ENCODE data around the gene H3-3A.

Gene H3-3A

DNA sequence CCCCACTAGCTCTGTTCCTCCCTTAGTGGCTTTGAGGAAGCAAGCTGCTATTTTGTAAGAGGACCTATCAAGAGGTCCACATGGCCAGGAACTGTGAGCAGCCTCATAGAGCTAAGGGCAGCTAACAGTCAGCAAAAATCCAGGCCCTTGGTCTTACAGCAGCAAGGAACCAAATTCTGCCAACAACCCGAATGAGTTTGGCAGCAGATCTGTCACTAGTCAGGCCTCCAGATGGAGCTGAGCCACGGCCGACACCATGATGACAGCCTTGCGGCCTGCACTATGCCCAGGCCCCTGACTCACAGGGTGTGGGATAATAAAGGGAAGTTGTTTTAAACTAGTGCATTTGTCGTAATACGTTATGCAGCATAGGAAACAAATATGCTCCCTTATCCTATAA is 28.0 kb upstream of the H3-3A start:
- no peaks in the 10 kb centered on the region for H3K27me3 ChIP-seq
- H3K9me3 ChIP-seq: no peaks in the 10 kb centered on the region
- TF ChIP-seq, protein P1, sequence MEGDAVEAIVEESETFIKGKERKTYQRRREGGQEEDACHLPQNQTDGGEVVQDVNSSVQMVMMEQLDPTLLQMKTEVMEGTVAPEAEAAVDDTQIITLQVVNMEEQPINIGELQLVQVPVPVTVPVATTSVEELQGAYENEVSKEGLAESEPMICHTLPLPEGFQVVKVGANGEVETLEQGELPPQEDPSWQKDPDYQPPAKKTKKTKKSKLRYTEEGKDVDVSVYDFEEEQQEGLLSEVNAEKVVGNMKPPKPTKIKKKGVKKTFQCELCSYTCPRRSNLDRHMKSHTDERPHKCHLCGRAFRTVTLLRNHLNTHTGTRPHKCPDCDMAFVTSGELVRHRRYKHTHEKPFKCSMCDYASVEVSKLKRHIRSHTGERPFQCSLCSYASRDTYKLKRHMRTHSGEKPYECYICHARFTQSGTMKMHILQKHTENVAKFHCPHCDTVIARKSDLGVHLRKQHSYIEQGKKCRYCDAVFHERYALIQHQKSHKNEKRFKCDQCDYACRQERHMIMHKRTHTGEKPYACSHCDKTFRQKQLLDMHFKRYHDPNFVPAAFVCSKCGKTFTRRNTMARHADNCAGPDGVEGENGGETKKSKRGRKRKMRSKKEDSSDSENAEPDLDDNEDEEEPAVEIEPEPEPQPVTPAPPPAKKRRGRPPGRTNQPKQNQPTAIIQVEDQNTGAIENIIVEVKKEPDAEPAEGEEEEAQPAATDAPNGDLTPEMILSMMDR (IDR thresholded peaks at IDR 0.05; ENCODE audit: low read depth, low read length): no peak
- no peaks in the 10 kb centered on the region for H3K36me3 ChIP-seq
- H3K4me1 ChIP-seq: no peaks in the 10 kb centered on the region
- DNase-seq: peak; percentile 14
- no peak overlapping the region for H3K4me3 ChIP-seq (ENCODE audit: low read depth, low read length)

DNA sequence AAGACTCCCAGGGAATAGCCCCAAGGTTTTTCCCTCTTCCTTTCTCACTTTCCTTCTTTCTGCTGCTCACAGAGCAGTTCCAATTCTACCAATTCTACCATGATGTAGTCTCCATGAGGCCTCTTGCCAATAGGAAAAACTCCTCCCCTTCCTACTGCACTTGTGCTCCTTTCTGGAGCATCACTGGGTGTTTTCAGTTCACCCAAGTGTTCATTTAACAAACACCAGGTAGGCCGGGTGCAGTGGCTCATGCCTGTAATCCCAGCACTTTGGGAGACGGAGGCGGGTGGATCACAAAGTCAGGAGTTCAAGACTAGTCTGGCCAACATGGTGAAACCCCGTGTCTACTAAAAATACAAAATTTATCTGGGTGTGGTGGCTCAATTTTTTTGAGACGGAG is 26.6 kb upstream of the H3-3A start:
- TF ChIP-seq, protein P1 (IDR thresholded peaks at IDR 0.05; ENCODE audit: low read depth, low read length): no peak
- Histone ChIP-seq H3K4me1 (no peaks in the 10 kb centered on the region), H3K27me3 (no peaks in the 10 kb centered on the region), H3K9me3 (no peaks in the 10 kb centered on the region), H3K36me3 (no peaks in the 10 kb centered on the region), H3K4me3 (ENCODE audit: low read depth, low read length) (no peak overlapping the region)
- DNase-seq: no peak

DNA sequence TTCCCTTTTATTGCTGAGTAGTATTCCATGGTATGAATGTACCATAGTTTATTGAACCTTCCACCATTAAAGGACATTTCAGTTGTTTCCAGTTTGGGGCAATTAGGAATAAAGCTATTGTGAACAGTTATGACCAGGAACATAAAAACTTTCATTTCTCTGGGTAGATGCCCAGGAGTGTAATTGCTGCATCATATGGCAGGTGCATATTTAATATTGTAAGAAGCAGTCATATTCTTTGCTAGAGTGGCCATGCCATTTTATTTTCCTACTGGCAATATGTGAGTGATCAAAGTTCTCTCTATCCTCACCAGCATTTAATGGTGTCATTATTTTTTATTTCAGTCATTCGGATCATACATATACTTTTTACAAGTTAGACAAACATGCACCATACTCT is 23.9 kb upstream of the H3-3A start:
- no peaks in the 10 kb centered on the region for H3K4me1 ChIP-seq
- TF ChIP-seq, protein P1 (IDR thresholded peaks at IDR 0.05; ENCODE audit: low read depth, low read length): no peak

DNA sequence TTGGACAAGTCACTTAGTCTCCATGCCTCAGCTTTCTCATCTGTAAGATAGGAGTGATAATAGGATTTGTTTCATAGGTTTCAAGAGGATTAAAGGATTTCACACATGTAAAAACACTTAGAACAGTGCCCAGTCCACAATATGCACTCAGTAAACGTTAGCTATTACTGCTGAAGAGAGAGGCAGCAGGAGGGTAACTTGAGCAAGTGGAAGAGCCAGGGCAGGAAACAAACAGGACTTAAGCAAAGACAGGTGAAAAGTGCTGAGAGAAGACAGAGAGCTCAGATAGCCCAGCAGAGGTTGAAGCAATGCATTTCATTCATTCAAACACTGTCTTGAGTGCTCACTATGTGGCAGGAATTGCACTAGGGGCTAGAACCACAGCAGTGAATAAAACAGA is 21.1 kb upstream of the H3-3A start:
- H3K9me3 ChIP-seq: no peaks in the 10 kb centered on the region
- no peak for DNase-seq
- no peaks in the 10 kb centered on the region for H3K36me3 ChIP-seq
- no peaks in the 10 kb centered on the region for H3K4me1 ChIP-seq
- H3K27me3 ChIP-seq: no peaks in the 10 kb centered on the region
- no peak overlapping the region for H3K4me3 ChIP-seq (ENCODE audit: low read depth, low read length)
- TF ChIP-seq, protein P1 (IDR thresholded peaks at IDR 0.05; ENCODE audit: low read depth, low read length): no peak

More for the DNA sequence above, 23.9 kb upstream of the H3-3A start:
- no peak for DNase-seq
- Histone ChIP-seq H3K27me3 (no peaks in the 10 kb centered on the region), H3K36me3 (no peaks in the 10 kb centered on the region), H3K9me3 (no peaks in the 10 kb centered on the region), H3K4me3 (ENCODE audit: low read depth, low read length) (no peak overlapping the region)

DNA sequence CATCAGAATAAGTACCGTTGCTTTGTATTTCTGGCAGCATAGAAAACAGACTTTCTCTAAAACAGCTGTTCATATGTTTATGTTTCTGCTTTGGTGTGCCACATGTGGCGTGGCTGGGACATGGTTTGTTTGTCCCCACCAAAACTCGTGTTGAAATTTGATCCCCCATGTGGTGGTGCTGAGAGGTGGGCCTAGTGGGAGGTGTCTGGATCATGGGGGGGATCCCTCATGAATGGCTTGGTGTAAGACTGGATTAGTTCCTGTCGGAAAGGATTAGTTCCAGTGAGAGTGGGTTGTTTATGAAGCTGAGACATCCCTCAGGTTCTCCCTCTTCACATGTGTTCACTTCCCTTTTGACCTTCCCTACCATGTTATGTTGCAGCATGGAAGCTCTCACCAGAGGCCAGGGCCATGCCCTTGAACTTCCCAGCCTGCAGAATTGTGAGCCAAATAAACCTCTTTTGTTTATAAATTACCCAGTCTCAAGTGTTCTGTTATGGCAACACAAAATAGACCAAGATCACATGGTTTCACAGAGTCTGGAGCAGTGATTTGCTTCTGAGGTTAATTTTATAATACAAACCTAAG is 17.9 kb upstream of the H3-3A start:
- Histone ChIP-seq H3K4me1 (no peaks in the 10 kb centered on the region), H3K4me3 (ENCODE audit: low read depth, low read length) (no peak overlapping the region), H3K36me3 (no peaks in the 10 kb centered on the region), H3K27me3 (no peaks in the 10 kb centered on the region), H3K9me3 (no peaks in the 10 kb centered on the region)
- DNase-seq: no peak
- TF ChIP-seq, protein P1 (IDR thresholded peaks at IDR 0.05; ENCODE audit: low read depth, low read length): no peak

DNA sequence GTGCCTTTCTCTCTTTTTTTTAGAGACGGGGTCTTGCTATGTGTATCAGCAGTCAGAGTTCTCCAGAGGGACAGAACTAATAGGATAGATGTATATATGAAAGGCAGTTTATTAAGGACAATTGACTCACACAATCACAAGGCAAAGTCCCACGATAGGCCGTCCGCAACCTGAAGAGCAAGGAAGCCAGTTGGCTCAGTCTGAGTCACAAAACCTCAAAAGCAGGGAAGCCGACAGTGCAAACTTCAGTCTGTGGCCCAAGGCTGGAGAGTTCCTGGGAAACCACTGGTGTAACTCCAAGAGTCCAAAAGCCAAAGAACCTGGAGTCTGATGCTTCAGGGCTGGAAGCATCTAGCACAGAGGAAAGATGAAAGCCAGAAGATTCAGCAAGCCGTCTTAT is 16.3 kb upstream of the H3-3A start:
- H3K27me3 ChIP-seq: no peaks in the 10 kb centered on the region
- H3K9me3 ChIP-seq: no peaks in the 10 kb centered on the region
- TF ChIP-seq, protein P1 (IDR thresholded peaks at IDR 0.05; ENCODE audit: low read depth, low read length): no peak
- no peak overlapping the region for H3K4me3 ChIP-seq (ENCODE audit: low read depth, low read length)
- no peak for DNase-seq
- H3K36me3 ChIP-seq: no peaks in the 10 kb centered on the region
- H3K4me1 ChIP-seq: no peaks in the 10 kb centered on the region
